Activated CD4-positive, alpha-beta T cell treated with anti-CD3 and anti-CD28 coated beads, Interleukin-2, amount 50 U/mL, for 1 hour (primary cell): ENCODE measurements around the gene PGAM5.
A peak's percentile ranks its signal among the peaks of the same experiment; 100 is the strongest.
"Not testable (repeated sequence)": the region's sequence is repeated elsewhere in the genome, so short reads cannot be mapped to it uniquely, and the experiment has no call there.

Source experiments
- DNase-seq: peaks from one replicate; pipeline ENCODE4 v3.0.0-alpha.2; 2020

Gene PGAM5

GRCh38 chr12:132754160-132754932 lies 43.7 kb downstream of the PGAM5 start:
- no peak for DNase-seq

- not testable (repeated sequence) for DNase-seq
These were observed 48.2 kb downstream of the PGAM5 start for GRCh38 chr12:132758825-132759224.

- no peak for DNase-seq
These were observed 48.7 kb downstream of the PGAM5 start for GRCh38 chr12:132759359-132759758.

GRCh38 chr12:132761032-132761920 lies 50.6 kb downstream of the PGAM5 start, which contains the start of gene ANKLE2:
Gene ANKLE2, minus strand, starts transcription at chr12:132761832. Its CDS starts 34 bp downstream, at chr12:132761798.
- DNase-seq = peak; percentile 72

- peak; percentile 83 for DNase-seq
These were observed 51.4 kb downstream of the PGAM5 start for GRCh38 chr12:132761921-132762583.

GRCh38 chr12:132764231-132764630 lies 53.6 kb downstream of the PGAM5 start:
- DNase-seq = no peak

GRCh38 chr12:132765361-132765760 lies 54.7 kb downstream of the PGAM5 start:
- no peak for DNase-seq

- no peak for DNase-seq
These were observed 55.9 kb downstream of the PGAM5 start for GRCh38 chr12:132766380-132767085.

GRCh38 chr12:132771126-132771838 lies 60.6 kb downstream of the PGAM5 start:
- peak; percentile 55 for DNase-seq
